NCI-H1417 (cell line): ENCODE data around the gene ECE1.

Experiments used
- DNase-seq, 3 experiments: peaks; one replicate each; lab custom pipeline; 2025; lab: John Stamatoyannopoulos, UW

ECE1 gene

GRCh38 chr1:21308847-21309652, 18.8 kb upstream of the ECE1 start:
- peak in 1 of 3 experiments; percentile 24 for DNase-seq

- DNase-seq, result no peak
These were observed 18.1 kb upstream of the ECE1 start for GRCh38 chr1:21308330-21308729.

- DNase-seq, result no peak
These were observed 17.5 kb upstream of the ECE1 start for GRCh38 chr1:21307663-21308305.

GRCh38 chr1:21307210-21307609, 16.9 kb upstream of the ECE1 start:
- DNase-seq, result no peak

- DNase-seq, result no peak
These were observed 15.6 kb upstream of the ECE1 start for GRCh38 chr1:21305900-21306189.

- DNase-seq, result no peak
These were observed 15.1 kb upstream of the ECE1 start for GRCh38 chr1:21305155-21305899.

GRCh38 chr1:21304488-21304887, 14.2 kb upstream of the ECE1 start:
- DNase-seq, result no peak

- peak in 2 of 3 experiments; percentile 6 to 26 for DNase-seq
These were observed 12.8 kb upstream of the ECE1 start for GRCh38 chr1:21302747-21303715.

GRCh38 chr1:21301794-21302440, 11.7 kb upstream of the ECE1 start:
- no peak for DNase-seq

- no peak for DNase-seq
These were observed 10.5 kb upstream of the ECE1 start for GRCh38 chr1:21300774-21301173.

- DNase-seq, result no peak
These were observed 9.6 kb upstream of the ECE1 start for GRCh38 chr1:21299780-21300395.

- DNase-seq, result peak in 2 of 3 experiments; percentile 53 to 59
These were observed 8.7 kb upstream of the ECE1 start for GRCh38 chr1:21298981-21299391.

GRCh38 chr1:21297975-21298374, 7.7 kb upstream of the ECE1 start:
- no peak for DNase-seq

- DNase-seq, result no peak
These were observed 6.5 kb upstream of the ECE1 start for GRCh38 chr1:21296509-21297354.

GRCh38 chr1:21295545-21295944, 5.3 kb upstream of the ECE1 start:
- no peak for DNase-seq

- no peak for DNase-seq
These were observed 4.7 kb upstream of the ECE1 start for GRCh38 chr1:21295002-21295401.

- DNase-seq, result no peak
These were observed 4.2 kb upstream of the ECE1 start for GRCh38 chr1:21294266-21294989.

- DNase-seq, result no peak
These were observed 3.4 kb upstream of the ECE1 start for GRCh38 chr1:21293537-21294265.
